HG03520 (cell line): ENCODE measurements around the gene SUGP2.
A peak's percentile ranks its signal among the peaks of the same experiment; 100 is the strongest.

Experiments
- ATAC-seq: cut with Tn5 transposase; IDR thresholded peaks from one replicate; pipeline ENCODE4 v1.9.1; 2021; ENCODE audit warnings: mild to moderate bottlenecking, moderate library complexity; ENCODE audit not compliant: unreplicated experiment

The SUGP2 gene

DNA sequence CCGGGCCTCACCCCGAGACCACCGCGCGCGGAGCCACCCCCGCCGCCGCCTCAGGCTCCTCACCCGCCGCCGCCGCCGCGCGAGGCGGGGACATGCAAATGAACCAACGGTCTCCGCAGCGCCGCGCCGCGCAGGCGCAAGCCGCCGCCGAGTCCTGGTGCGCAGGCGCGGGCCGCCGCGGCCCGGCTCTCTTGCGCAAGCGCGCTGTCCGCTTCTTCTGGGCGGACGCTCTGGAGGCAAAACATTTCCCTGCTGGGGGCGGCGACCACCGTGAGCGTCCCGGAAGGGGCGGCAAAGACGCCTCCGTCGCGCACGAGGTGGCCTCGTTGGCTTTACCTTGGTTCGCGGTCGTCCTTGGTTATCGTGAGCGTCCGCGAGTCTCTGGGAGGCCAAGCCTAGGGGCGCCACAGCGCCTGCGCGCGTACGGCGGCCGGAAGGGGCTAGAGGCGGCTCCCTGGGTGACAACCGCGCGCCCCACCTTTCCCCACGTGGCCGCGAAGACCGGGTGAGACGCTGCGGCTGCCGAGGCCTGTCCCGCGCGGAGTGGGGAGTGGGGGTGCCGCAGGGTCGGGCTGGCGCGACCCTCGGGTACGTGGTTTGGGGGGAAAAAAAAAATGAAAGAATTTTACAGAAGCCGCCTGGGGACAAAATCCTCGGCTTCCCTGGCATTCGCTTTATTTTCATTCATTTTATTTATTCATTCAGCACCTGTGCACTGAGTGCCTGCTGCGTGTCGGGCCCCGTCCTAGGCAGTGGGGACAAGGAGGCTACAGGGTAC, at the start of gene SUGP2, which contains the start of gene ARMC6:
Gene SUGP2, minus strand, starts transcription at position 92 of the 778 bp plus-strand sequence. CDS start 2,446 bp downstream, outside the sequence.
Gene ARMC6, plus strand, starts transcription at position 178 of the 778 bp plus-strand sequence. CDS start 607 bp downstream, outside the sequence.
- peak; percentile 67 for ATAC-seq

DNA sequence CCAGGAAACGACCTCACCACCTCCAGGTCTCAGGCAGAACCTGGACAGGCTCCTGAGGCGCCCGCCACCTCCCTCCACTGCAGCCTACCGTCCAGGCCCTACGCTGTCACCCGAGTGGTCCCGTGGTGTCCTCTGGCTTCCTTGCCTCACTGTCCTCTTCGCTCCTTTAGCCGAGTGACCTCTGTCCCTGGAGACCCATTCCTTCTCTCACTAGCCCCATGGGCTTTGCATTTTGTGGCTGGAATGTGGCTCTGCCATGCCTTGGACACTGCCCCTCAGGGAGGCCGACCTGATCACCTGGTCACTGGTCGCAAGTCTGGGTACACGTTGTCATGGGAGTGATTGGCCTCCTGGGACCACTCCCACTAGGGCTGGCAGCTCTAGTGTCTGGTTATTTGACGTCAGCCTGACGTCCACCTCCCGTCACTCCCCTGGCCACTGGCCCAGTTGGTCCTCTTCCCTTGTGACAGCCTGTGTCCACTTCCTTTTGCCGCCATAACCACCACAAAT, 48.4 kb upstream of the SUGP2 start:
- no peak for ATAC-seq

DNA sequence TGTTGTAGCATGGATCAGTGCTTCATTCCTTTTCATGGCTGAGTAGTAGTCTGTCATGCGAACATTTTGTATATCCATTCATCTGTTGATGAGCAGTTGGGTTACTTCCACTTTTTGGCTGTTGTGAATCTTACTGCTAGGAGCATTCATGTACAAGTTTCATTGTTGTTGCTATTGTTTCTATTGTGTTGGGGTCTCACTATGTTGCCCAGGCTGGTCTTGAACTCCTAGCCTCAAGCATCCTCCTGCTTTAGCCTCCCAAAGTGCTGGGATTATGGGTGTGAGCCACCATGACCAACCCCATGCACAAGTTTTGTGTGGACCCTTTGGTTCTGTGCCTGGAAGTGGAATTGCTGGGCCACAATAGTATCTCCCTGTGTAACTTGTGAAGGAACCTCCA, 46.3 kb upstream of the SUGP2 start:
- no peak for ATAC-seq

DNA sequence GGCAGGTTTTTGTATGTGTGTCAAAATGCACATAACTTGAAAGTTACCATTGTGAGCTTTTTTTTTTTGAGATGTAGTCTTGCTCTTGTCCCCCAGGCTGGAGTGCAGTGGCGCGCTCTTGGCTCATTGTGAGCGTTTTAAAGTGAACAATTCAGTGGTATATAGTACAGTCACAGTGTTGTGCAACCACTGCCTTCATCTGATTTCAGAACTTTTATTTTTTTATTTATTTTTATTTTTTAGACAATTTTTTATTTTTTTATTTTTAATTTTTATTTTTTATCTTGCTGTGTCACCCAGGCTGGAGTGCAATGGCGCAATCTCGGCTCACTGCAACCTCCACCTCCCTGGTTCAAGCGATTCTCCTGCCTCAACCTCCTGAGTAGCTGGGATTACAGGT, 45.5 kb upstream of the SUGP2 start:
- ATAC-seq, result no peak

DNA sequence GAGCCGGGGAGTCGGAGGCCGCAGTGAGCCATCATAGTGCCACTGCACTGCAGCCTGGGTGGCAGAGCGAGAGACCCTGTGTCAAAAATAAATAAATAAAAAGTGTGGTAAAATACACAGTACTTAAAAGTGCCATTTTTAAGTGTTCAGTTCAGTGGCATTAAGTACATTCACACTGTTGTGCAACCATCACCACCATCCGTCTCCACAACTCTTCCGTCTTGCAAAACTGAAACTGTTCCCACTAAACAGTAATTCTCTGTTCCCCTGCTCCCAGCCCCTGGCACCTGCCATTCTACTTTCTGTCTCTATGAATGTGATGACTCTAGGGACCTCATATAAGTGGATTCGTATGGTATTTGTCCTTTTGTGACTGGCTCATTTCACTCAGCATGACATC, 43.8 kb upstream of the SUGP2 start:
- no peak for ATAC-seq

DNA sequence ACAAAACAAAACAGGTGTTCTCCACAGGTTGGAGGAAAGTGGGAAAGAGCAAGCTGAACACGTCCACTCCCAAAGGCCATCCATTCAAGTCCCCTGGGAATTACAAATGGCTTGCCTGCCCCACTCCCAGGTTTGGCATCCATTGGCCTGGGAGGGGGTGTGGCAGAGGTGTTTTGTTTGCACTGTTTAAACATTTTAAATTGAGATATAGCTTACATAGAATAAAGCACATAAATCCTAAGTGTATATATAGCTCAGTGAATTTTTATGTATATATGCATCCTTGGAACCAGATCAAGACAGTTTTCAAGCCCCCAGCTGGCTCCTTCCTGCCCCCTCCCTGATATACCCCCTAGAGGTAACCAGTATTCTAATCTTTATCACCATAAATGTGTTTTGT, 43.2 kb upstream of the SUGP2 start:
- no peak for ATAC-seq

DNA sequence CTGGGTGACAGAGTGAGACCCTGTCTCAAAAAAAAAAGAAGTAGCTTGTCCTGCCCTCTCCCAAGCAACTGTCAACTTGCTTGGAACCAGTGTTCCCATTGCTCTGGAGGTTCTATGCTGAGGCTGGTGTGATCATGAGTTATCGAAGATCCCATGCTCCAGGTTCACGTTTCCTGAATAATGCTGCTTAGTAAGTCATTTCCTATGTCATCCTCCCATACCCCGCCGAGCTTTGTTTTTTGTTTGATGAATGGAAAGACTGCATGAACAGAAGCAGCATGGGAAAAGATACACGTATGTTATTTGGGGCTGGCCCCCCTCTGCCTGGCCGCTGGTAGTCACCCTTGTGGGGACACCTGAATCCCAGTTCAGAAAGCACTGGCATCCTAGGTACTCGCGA, 41.8 kb upstream of the SUGP2 start:
- ATAC-seq, result no peak

DNA sequence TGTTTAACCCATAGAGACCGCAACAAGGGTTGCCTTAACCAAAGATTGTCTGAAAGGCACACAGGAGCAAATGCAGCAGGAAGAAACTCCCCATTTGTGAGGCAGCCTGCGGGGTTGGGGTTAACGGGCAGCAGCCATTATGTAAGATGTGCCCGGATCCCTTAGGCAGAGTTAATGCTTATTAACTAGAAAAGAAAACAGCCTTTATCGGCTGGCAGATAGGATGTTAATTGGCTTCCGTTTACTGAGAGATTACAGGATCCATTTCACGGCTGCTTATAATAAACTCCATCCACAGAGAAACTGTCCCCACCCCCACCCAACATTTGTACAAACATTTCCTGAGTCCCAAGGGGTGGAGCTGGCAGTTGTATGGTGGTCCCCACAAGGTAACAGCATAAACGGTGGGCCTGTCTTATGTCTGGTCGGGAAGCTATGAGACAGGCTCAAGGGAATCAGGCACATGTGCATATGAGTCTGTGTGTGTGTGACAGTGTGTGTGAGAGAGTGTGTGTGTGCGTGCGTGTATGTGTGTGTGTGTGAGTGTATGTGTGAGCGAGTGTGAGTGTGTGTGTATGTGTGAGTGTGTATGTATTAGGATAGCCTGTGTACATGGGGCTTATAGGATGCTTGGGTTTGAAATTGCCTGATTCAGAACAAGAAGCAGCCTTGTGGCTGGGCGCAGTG, 41.0 kb upstream of the SUGP2 start:
- ATAC-seq, result no peak

DNA sequence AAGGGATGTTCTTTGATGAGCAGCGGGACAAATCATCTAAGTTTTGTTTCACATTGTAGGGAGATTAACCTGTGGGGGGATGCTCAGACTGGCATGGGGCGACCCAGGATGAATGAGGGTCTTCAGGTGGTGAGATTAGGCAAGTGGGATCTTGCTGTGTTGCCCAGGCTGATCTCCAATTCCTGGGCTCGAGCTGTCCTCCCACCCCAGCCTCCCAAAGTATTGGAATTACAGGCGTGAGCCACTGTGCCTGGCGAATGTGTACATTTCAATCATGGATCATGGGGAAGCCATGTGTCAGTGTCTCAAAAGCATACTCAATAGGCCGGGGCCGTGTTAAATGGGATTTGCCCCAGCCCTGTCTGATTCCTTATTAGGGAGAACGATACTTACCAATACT, 38.6 kb upstream of the SUGP2 start:
- ATAC-seq, result no peak

DNA sequence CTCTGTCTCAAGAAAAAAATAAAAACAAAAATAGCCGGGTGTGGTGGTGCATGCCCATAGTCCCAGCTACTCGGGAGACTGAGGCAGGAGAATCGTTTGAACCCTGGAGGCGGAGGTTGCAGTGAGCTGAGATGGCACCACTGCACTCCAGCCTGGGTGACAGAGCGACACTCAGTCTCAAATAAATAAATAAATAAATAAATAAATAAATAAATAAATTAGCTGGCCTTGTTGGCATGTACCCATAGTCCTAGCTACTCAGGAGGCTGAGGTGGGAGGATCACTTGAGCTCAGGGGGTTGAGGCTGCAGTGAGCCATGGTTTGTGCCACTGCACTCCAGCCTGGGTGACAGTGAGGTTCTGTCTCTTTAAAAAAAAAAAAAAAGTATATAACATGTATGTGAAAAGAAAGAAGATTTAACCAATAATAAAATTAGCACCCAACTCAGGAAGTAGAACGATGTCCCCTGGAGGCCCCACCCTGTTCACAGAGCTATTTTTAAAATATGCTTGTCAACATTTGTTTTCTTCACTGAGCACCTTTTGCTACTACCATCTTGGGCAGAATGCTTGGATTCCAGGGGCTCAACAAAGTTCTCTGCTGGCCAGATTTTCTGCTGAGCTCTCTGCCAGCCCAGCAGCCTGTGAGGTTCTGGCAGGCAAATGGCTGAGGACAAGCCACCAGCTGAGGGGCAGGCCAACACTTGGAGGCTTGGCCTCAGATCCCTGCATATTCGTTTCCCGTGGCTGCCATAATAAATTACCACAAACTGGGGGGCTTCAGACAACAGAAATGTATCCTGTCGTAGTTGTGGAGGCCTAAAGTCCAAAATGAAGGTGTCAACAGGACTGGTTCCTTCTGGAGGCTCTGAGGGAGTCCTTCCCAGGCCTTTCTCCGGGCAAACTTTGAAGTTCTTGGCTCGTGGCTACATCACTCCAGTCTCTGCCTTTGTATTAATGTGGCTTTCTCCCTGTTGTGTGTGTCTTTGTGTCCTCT, 35.6 kb upstream of the SUGP2 start:
- no peak for ATAC-seq

DNA sequence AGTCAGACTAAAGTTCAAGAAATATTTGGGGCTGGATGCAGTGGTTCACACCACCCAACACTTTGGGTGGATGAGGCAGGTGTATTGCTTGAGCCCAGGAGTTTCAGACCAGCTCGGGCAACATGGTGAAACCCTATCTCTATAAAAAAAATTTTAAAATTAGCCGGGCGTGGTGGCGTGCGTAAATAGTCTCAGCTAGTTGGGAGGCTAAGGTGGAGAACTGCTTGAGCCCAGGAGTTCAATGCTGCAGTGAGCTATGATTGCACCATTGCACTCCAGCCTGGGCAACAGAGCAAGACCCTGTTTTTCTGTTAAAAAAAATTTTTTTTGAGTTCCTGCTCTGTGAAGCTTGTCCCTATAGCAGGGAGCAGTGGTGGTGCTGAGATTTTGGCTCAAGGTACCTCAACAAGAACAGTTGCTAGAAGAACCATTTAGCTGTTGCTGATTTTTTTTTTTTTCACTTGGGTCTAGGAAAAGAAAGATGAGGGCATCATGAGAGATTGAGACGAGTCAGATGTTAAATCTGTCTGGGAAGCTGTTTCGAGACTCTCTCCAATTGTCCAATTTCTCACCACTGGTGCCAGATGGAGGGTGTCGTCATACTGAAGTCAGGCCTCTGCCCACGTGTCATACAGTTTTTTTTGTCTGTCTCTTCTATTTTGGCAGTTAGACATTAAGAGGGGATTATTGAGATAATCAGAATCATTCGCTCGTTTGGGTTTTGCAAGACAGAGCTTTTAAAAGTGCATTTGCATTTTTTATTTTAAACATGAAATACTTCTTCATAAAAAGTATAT, 34.2 kb upstream of the SUGP2 start:
- no peak for ATAC-seq

DNA sequence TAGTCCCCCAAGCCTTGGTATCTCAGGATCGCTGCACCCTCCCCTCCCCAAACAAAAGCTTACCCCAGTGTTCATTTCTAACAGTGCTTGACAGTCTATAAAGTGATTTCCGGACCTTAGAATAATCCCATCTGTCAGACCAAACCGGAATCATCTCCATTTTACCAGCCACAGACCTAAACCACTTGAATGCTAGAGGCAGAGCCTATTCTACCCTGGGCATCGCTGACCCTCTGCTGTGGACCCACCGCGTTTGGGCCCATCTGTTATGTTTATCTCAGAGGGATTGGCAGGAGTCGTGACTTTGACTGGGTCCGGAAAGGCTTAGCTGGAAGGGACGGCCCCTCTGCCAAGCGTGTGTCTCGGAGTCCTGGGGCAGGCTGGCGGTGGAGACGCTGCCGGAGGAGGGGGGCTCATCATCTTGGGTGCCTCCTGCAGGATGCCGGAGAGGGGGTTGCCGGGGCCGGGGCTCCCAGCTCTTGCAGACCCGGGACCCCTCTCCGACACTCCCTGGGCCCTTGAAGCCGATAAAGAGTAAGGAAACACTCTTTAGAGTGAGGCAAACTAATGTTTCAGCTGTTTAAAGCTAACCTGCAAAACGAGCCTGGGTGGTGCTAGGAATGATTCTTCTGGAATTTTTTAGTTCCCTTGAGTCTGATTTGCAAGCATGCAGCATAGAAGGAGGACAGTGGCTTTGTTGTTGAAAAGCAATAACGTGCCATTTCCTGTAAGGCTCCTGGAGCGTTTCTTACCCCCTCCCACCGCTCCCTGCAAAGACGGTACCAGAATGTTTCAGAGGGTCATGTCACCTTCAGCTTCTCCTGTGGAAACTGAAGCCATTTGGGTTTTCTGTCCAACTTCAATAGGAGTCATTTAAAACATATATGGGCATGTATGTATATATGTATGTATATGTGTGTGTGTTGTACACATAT, 31.8 kb upstream of the SUGP2 start:
- no peak for ATAC-seq

DNA sequence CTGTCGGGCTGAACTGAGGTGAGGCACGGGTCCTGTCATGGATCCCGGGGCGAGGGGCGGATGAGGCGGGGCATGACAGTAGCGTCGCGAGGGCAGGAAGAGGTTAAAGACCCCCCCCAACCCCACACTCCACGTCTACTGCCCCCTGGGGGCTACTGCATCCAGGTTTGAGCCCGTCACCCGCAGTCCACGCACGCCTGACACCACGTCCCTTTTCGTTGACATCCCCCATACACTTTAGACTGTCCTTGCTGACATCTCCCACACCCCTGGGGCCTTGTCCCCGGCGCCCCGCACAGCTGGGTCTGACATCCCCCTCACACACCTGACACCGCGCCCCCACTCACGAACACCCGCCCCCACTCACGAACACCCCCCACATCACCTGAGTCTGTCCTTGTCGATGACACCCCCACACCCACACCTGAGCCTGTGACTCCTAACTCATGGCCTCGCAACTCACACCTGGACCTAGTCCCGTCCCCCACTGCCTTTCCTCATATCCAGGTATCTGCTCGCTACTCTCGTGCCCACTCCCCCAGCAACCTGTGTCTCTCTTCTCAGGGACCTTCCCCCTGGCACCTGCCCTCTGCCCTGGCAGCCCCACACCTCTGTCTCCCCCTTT, 30.9 kb upstream of the SUGP2 start:
- no peak for ATAC-seq

DNA sequence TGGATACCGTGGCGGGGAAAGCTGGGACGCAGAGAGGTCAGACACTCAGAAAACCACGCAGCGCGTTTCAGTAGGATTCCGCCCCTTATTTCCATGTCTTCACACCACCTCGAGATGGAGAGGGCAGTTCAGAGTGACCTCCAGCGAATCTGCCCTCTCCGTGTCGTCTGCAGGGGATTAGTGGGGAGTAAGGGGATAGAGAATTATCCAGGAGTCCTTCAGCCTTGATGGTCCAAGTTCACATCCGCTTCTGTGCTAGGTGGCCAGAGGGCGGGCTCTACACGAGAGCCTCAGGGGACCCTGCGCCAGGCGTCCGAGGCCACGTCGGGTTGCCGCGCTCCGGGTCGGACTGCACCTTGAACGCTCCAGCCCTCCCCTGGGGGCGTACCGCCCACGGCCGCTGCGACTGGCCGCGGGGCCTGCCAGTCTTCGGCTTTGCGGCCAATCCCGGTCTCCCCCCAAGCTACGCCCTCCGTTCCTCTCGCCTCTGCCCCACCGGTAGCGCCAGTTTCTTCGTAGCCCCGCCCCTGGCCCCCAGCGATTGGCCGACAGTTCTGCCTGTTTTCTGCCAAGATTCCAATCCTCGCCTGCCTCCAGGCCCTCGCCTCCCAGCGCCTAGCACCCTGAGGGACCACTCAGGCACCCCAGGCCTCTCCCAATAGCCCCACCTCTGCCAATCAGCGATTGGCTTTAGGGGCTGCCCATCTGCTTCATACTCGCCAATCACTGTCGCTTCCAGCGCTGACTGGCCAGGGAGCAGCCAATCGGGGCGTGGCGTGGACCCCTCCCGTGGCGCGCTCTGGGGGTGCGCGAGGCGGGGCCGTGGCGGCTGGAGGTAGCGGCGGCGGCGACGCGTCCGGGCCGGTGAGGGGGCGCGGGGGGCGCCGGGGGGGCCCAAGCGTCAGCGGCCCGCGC, 30.1 kb upstream of the SUGP2 start, which contains the start of gene SLC25A42:
Gene SLC25A42, plus strand, starts transcription at position 812 of the 915 bp plus-strand sequence. CDS start 32,131 bp downstream, outside the sequence.
- peak; percentile 83 for ATAC-seq

DNA sequence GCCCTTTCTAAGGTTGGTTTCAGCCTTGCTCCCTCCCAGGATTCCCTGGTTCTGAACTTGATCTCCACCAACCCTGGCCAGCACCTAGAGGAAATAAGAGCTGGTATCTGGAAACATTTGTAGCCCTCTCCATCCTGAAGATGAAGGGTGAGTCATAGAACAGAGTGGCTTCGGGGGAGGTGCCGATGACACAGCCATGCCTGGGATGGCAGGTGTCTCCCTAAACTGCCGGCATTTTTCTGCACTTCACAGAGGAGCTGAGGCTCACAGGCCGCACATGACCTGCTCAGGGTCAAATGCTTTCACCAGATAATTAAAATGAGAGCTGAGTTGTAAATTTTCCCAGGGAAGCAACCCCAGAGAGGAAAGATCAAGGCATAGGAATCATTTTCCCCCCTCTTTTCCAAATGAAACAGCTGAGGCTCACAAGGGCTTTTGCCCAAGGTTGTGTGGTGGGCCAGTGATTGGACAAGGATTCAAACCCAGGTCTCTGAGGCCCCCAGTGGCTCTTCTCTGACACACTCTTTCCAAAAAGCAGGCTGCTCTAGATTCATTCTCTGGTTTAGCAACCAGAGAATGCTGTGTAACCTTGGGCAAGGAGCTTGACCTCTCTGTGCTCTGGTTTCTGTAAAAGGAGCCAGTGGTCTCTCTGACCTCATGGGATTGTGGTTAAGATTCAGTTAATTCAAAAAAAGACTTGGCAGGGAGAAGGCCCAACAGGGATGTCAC, 29.3 kb upstream of the SUGP2 start:
- ATAC-seq, result no peak

DNA sequence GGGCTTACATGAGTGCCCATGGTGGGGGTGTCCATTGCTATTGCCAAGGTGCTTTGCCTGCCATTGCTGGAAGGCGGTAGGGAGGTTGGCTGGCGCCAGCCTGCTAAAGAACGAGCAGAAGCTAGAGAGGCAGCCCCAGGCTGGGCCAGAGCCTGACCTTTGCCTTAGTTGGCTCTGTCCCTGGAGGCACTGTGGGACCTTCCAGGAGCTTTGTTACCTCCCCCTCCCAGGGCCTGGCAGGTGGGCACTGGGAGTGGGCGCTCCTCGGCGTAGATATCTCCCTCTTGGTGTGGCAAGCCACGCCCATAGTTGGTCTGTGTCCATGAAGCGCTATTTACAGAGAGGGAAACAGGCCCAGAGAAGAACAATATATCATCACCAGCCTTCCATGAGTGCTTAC, 28.2 kb upstream of the SUGP2 start:
- ATAC-seq, result no peak
